Cardiac muscle cell (in vitro differentiated cells and primary cell): Measurements from ENCODE around the gene RBM47. TPM values are rescaled to one million over a fixed set of nuclear protein-coding genes. Genes with fewer than 3 reads are reported as not detected.

Source experiments
- DNase-seq, 2 donors: peaks; one replicate each; pipeline versions ENCODE4 v3.0.0 to v3.0.0-alpha.2; 2010 to 2017; ENCODE audit warnings: low read depth in 1 of 2, low spot score in 1 of 2
- H3K27ac ChIP-seq: fragments of 200-600 bp; sonication (generic); 2 replicates; pipeline ENCODE4 v1.5.1; 2016
- H3K27me3 ChIP-seq: fragments of 200-600 bp; sonication (generic); 2 replicates; pipeline ENCODE4 v1.6.0; 2016; ENCODE audit warnings: control low read depth
- H3K36me3 ChIP-seq: fragments of 200-600 bp; sonication (generic); 2 replicates; pipeline ENCODE4 v1.5.1; 2016; ENCODE audit warnings: control low read depth
- H3K4me1 ChIP-seq: fragments of 200-600 bp; sonication (generic); 2 replicates; pipeline ENCODE4 v1.8.1; 2017; ENCODE audit warnings: low read depth, mild to moderate bottlenecking, mixed run types
- H3K4me3 ChIP-seq: fragments of 200-600 bp; sonication (generic); 2 replicates; pipeline ENCODE4 v1.5.1; 2016; ENCODE audit warnings: mild to moderate bottlenecking
- H3K9me3 ChIP-seq: fragments of 200-600 bp; sonication (generic); 2 replicates; pipeline ENCODE4 v1.5.1; 2017; ENCODE audit warnings: low read depth, mild to moderate bottlenecking, control low read depth
- polyA plus RNA-seq: library from polyadenylated mRNA; unstranded; fragments of >200 nt; fragmentation: Nextera tagmentation; extraction: Ambion mirVana; gene quantifications from 2 replicates; pipeline ENCODE4 v1.2.1, GENCODE V29; 2016
- total RNA-seq: library from RNA; depleted of rRNA; stranded (reverse); fragments of >200 nt; gene quantifications from 2 replicates; pipeline ENCODE4 v1.2.3, GENCODE V29; 2016
- TF ChIP-seq, protein P1 (sequence below): IDR thresholded peaks from 2 replicates; pipeline ENCODE4 v1.5.1; 2012; ENCODE audit warnings: low read depth, mild to moderate bottlenecking, low read length

RBM47 gene
- total and polyA plus RNA-seq, 2 experiments from 2014 or later: 1.1 to 1.4 TPM

GRCh38 chr4:40514497-40514951 lies 115.1 kb downstream of the RBM47 start:
- no peak overlapping the region for H3K27ac ChIP-seq
- H3K36me3 ChIP-seq: no peaks in the 10 kb centered on the region
- TF ChIP-seq, protein P1, sequence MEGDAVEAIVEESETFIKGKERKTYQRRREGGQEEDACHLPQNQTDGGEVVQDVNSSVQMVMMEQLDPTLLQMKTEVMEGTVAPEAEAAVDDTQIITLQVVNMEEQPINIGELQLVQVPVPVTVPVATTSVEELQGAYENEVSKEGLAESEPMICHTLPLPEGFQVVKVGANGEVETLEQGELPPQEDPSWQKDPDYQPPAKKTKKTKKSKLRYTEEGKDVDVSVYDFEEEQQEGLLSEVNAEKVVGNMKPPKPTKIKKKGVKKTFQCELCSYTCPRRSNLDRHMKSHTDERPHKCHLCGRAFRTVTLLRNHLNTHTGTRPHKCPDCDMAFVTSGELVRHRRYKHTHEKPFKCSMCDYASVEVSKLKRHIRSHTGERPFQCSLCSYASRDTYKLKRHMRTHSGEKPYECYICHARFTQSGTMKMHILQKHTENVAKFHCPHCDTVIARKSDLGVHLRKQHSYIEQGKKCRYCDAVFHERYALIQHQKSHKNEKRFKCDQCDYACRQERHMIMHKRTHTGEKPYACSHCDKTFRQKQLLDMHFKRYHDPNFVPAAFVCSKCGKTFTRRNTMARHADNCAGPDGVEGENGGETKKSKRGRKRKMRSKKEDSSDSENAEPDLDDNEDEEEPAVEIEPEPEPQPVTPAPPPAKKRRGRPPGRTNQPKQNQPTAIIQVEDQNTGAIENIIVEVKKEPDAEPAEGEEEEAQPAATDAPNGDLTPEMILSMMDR: no peak
- H3K4me3 ChIP-seq: no peak overlapping the region
- no peaks in the 10 kb centered on the region for H3K27me3 ChIP-seq
- H3K4me1 ChIP-seq: no peaks in the 10 kb centered on the region
- no peak for DNase-seq
- no peaks in the 10 kb centered on the region for H3K9me3 ChIP-seq

DNA sequence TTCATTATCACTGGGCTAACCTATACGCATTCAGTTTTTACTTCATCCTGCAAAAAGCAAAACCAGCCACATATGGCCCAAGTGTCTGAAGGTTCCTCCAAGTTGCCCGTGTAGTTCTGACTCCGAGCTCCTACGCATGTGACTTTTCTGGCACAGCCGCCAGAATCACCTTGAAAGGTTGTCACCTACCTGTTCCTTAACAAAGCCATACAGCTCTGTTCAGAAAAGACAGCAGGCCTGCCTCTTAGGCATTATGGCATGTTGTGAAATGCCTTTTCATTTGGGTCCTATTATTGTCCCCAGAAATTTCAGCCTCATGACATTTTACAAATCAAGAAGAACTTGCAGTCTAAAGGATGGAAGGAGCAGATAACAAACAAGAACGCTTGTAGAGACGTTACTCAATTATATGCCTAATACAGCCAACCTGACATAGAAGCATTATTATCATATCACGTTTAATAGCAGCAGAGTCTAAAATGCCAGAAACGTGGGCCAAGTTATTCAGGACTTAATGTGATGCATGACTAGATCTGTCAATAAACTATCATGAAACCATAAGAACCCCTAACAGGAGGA lies 118.5 kb downstream of the RBM47 start:
- no peaks in the 10 kb centered on the region for H3K27me3 ChIP-seq
- TF ChIP-seq, protein P1: no peak
- DNase-seq: no peak

GRCh38 chr4:40507977-40508376 lies 121.7 kb downstream of the RBM47 start:
- TF ChIP-seq, protein P1: no peak
- DNase-seq: no peak

More for the DNA sequence above, 118.5 kb downstream of the RBM47 start:
- Histone ChIP-seq H3K4me1 (no peaks in the 10 kb centered on the region), H3K27ac (no peak overlapping the region), H3K36me3 (no peaks in the 10 kb centered on the region), H3K4me3 (no peak overlapping the region), H3K9me3 (no peaks in the 10 kb centered on the region)

GRCh38 chr4:40506492-40506891 lies 123.2 kb downstream of the RBM47 start:
- Histone ChIP-seq H3K36me3 (no peaks in the 10 kb centered on the region), H3K27ac (no peak overlapping the region), H3K27me3 (no peaks in the 10 kb centered on the region), H3K4me3 (no peak overlapping the region), H3K4me1 (no peaks in the 10 kb centered on the region), H3K9me3 (no peaks in the 10 kb centered on the region)
- TF ChIP-seq, protein P1: no peak
- no peak for DNase-seq

More at GRCh38 chr4:40507977-40508376, 121.7 kb downstream of the RBM47 start:
- no peak overlapping the region for H3K4me3 ChIP-seq
- H3K27me3 ChIP-seq: no peaks in the 10 kb centered on the region
- H3K4me1 ChIP-seq: no peaks in the 10 kb centered on the region
- no peak overlapping the region for H3K27ac ChIP-seq
- no peaks in the 10 kb centered on the region for H3K9me3 ChIP-seq
- H3K36me3 ChIP-seq: no peaks in the 10 kb centered on the region

DNA sequence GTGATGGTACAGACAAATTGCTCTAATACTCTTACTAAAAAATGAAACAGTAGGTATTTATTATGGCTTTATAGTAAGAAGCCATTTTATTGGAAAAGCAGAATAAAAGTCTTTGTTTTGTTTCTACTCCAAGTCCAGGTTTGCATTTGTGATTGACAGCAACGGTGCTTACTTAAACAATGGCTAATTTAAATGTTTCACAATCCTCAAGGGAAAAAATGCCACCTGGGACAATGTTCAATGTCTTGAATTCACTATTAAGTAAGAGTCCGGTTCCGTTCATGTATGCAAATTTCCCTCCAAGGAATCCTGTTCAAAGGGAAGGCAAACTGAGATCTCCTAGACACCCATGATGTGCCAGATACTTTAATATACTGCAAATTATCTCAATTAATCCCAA lies 123.6 kb downstream of the RBM47 start:
- TF ChIP-seq, protein P1: no peak
- Histone ChIP-seq H3K4me1 (no peaks in the 10 kb centered on the region), H3K27ac (no peak overlapping the region), H3K4me3 (no peak overlapping the region), H3K9me3 (no peaks in the 10 kb centered on the region), H3K36me3 (no peaks in the 10 kb centered on the region), H3K27me3 (no peaks in the 10 kb centered on the region)
- DNase-seq: no peak
